SK-N-SH treated with all-trans-retinoic acid at 6 μM for 48 hours (cell line): ENCODE measurements around the gene CACNA1I.

Source experiments
- ATAC-seq: fragments of 200-7000 bp; cut with Tn5 transposase; 3 replicates; pipeline ENCODE4 v1.9.1; 2020; ENCODE audit warnings: mild to moderate bottlenecking, moderate library complexity
- ARNTL ChIP-seq: fragments of 450-650 bp; formaldehyde crosslinking; IDR thresholded peaks from 2 replicates; pipeline ENCODE4 v1.5.0; 2020; ENCODE audit warnings: low read depth, mild to moderate bottlenecking, moderate library complexity, borderline replicate concordance
- BACH2 ChIP-seq: fragments of 250-450 bp; sonication (Bioruptor Pico); IDR thresholded peaks from 2 replicates; pipeline ENCODE4 v1.9.0; 2021; ENCODE audit warnings: mild to moderate bottlenecking, borderline replicate concordance
- CREB5 ChIP-seq: fragments of 250-450 bp; sonication (Bioruptor Pico); IDR thresholded peaks from 2 replicates; pipeline ENCODE4 v1.5.1; 2020; ENCODE audit warnings: low read depth, mild to moderate bottlenecking, moderate library complexity
- CSDC2 ChIP-seq: fragments of 250-450 bp; sonication (Bioruptor Pico); IDR thresholded peaks from 2 replicates; pipeline ENCODE4 v1.5.0; 2020; ENCODE audit warnings: mild to moderate bottlenecking, moderate library complexity
- CSRNP3 ChIP-seq: fragments of 250-450 bp; sonication (Bioruptor Pico); IDR thresholded peaks from 2 replicates; pipeline ENCODE4 v1.5.1; 2021; ENCODE audit warnings: mild to moderate bottlenecking, moderate library complexity
- ESRRG ChIP-seq: fragments of 250-450 bp; sonication (Bioruptor Pico); IDR thresholded peaks from 2 replicates; pipeline ENCODE4 v1.6.1; 2021; ENCODE audit warnings: mild to moderate bottlenecking
- GLIS3 ChIP-seq: fragments of 250-450 bp; sonication (Bioruptor Pico); IDR thresholded peaks from 2 replicates; pipeline ENCODE4 v1.5.0; 2020; ENCODE audit warnings: mild to moderate bottlenecking, moderate library complexity
- ISL1 ChIP-seq: fragments of 250-450 bp; sonication (Bioruptor Pico); IDR thresholded peaks from 2 replicates; pipeline ENCODE4 v2.1.2; 2022; ENCODE audit warnings: mild to moderate bottlenecking, moderate library complexity
- OSR1 ChIP-seq: fragments of 250-450 bp; sonication (Bioruptor Pico); IDR thresholded peaks from 2 replicates; pipeline ENCODE4 v1.8.0; 2022; ENCODE audit warnings: moderate library complexity, mild to moderate bottlenecking, inconsistent platforms
- PATZ1 ChIP-seq: fragments of 250-450 bp; sonication (Bioruptor Pico); IDR thresholded peaks from 2 replicates; pipeline ENCODE4 v1.8.0; 2020; ENCODE audit warnings: mild to moderate bottlenecking, moderate library complexity, borderline replicate concordance
- PPARA ChIP-seq: fragments of 250-450 bp; sonication (Bioruptor Pico); IDR thresholded peaks from 2 replicates; pipeline ENCODE4 v1.5.0; 2020; ENCODE audit warnings: mild to moderate bottlenecking, borderline replicate concordance
- RARB ChIP-seq: fragments of 250-450 bp; sonication (Bioruptor Pico); IDR thresholded peaks from 2 replicates; pipeline ENCODE4 v1.8.0; 2021; ENCODE audit warnings: mild to moderate bottlenecking, moderate library complexity
- SNAI2 ChIP-seq: fragments of 250-450 bp; sonication (Bioruptor Pico); IDR thresholded peaks from 2 replicates; pipeline ENCODE4 v1.5.0; 2020; ENCODE audit warnings: mild to moderate bottlenecking, moderate library complexity
- TCF4 ChIP-seq: fragments of 250-450 bp; sonication (Bioruptor Pico); IDR thresholded peaks from 2 replicates; pipeline ENCODE4 v1.8.0; 2021; ENCODE audit warnings: mild to moderate bottlenecking, moderate library complexity, borderline replicate concordance
- TOX ChIP-seq: fragments of 250-450 bp; sonication (Bioruptor Pico); IDR thresholded peaks from 2 replicates; pipeline ENCODE4 v1.8.0; 2021; ENCODE audit warnings: mild to moderate bottlenecking, moderate library complexity, borderline replicate concordance
- TSHZ2 ChIP-seq: fragments of 250-450 bp; sonication (Bioruptor Pico); IDR thresholded peaks from 2 replicates; pipeline ENCODE4 v1.5.0; 2020; ENCODE audit warnings: mild to moderate bottlenecking, moderate library complexity
- ZC3H10 ChIP-seq: fragments of 250-450 bp; sonication (Bioruptor Pico); IDR thresholded peaks from 2 replicates; pipeline ENCODE4 v1.5.1; 2021; ENCODE audit warnings: mild to moderate bottlenecking, moderate library complexity
- ZFP3 ChIP-seq: fragments of 250-450 bp; sonication (Bioruptor Pico); IDR thresholded peaks from 2 replicates; pipeline ENCODE4 v1.5.0; 2020; ENCODE audit warnings: mild to moderate bottlenecking, moderate library complexity
- ZFP30 ChIP-seq: fragments of 450-650 bp; formaldehyde crosslinking; IDR thresholded peaks from 2 replicates; pipeline ENCODE4 v1.5.0; 2022; ENCODE audit warnings: mild to moderate bottlenecking, moderate library complexity
- ZNF565 ChIP-seq: fragments of 450-650 bp; formaldehyde crosslinking; conservative IDR thresholded peaks from 2 replicates; pipeline ENCODE4 v1.5.0; 2020; ENCODE audit warnings: low read depth, mild to moderate bottlenecking, moderate library complexity
- ZNF70 ChIP-seq: fragments of 450-650 bp; formaldehyde crosslinking; IDR thresholded peaks from 2 replicates; pipeline ENCODE4 v1.5.0; 2020; ENCODE audit warnings: mild to moderate bottlenecking, moderate library complexity
- ZNF8 ChIP-seq: fragments of 450-650 bp; formaldehyde crosslinking; IDR thresholded peaks from 2 replicates; pipeline ENCODE4 v1.5.0; 2020; ENCODE audit warnings: mild to moderate bottlenecking, moderate library complexity

Gene CACNA1I

GRCh38 chr22:39700565-39700964, 130.0 kb downstream of the CACNA1I start (continued):
- no peak for TF ChIP-seq TSHZ2 (CRISPR knock-in tag)

- ATAC-seq, result no peak
- no peak for TF ChIP-seq ISL1
- no peak for TF ChIP-seq ESRRG (CRISPR knock-in tag)
- no peak for TF ChIP-seq TCF4 (CRISPR knock-in tag)
- no peak for TF ChIP-seq ZFP3 (CRISPR knock-in tag)
- no peak for TF ChIP-seq ZC3H10 (CRISPR knock-in tag)
- TF ChIP-seq BACH2 (CRISPR knock-in tag), result no peak
- TF ChIP-seq PATZ1 (CRISPR knock-in tag), result no peak
- no peak for TF ChIP-seq ZNF8
- no peak for TF ChIP-seq RARB (CRISPR knock-in tag)
- no peak for TF ChIP-seq ARNTL (CRISPR knock-in tag)
- TF ChIP-seq TOX (CRISPR knock-in tag), result no peak
- TF ChIP-seq ZFP30 (CRISPR knock-in tag), result no peak
- TF ChIP-seq CSDC2 (CRISPR knock-in tag), result no peak
- TF ChIP-seq CSRNP3 (CRISPR knock-in tag), result no peak
- no peak for TF ChIP-seq CREB5 (CRISPR knock-in tag)
- TF ChIP-seq ZNF70 (CRISPR knock-in tag), result no peak
- TF ChIP-seq ZNF565 (CRISPR knock-in tag), result no peak
Observed at GRCh38 chr22:39703091-39703490, 132.5 kb downstream of the CACNA1I start.

- no peak for ATAC-seq
- no peak for TF ChIP-seq CSDC2 (CRISPR knock-in tag)
- no peak for TF ChIP-seq ZC3H10 (CRISPR knock-in tag)
- no peak for TF ChIP-seq CSRNP3 (CRISPR knock-in tag)
- no peak for TF ChIP-seq ARNTL (CRISPR knock-in tag)
- no peak for TF ChIP-seq GLIS3
- TF ChIP-seq RARB (CRISPR knock-in tag), result no peak
- no peak for TF ChIP-seq OSR1 (CRISPR knock-in tag)
- TF ChIP-seq ZNF70 (CRISPR knock-in tag), result no peak
- no peak for TF ChIP-seq ESRRG (CRISPR knock-in tag)
- no peak for TF ChIP-seq ISL1
- TF ChIP-seq PPARA (CRISPR knock-in tag), result no peak
- TF ChIP-seq ZNF8, result no peak
- TF ChIP-seq ZFP30 (CRISPR knock-in tag), result no peak
- no peak for TF ChIP-seq SNAI2 (CRISPR knock-in tag)
- TF ChIP-seq TSHZ2 (CRISPR knock-in tag), result no peak
- no peak for TF ChIP-seq TCF4 (CRISPR knock-in tag)
Observed at GRCh38 chr22:39703928-39704639, 133.5 kb downstream of the CACNA1I start.
